Putamen (tissue), 1 donor: ENCODE measurements around the gene CELF2.

Source experiments
- DNase-seq: peaks from one replicate; pipeline ENCODE4 v3.0.0-alpha.2; 2016; ENCODE audit warnings: low spot score

Gene CELF2

DNA sequence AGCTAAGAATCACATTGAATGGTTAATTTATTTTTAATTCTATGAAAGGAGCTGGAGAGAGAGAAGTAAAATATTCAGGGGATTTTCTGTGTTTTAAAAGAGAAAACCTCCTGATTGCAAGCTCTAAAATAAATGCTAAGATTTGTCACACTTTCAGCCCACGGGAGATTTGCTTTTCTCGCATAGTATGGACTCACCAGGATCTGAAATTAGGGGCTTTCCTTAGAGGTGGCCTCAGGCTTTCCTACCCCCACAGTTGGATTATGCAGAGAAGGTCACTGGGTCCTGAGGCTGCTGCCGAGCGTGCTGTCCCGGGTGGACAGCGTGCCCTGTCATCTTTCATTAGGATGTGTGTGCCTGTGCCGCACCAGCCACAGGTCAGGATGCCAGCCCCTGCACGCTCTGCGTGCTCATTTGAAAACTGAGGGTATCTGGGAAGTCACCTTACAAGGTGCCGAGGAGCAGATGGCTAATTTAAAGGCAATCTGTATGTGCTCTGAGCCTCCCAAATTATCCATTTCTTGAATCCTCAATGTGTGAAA lies 258.8 kb downstream of the CELF2 start:
- no peak for DNase-seq

DNA sequence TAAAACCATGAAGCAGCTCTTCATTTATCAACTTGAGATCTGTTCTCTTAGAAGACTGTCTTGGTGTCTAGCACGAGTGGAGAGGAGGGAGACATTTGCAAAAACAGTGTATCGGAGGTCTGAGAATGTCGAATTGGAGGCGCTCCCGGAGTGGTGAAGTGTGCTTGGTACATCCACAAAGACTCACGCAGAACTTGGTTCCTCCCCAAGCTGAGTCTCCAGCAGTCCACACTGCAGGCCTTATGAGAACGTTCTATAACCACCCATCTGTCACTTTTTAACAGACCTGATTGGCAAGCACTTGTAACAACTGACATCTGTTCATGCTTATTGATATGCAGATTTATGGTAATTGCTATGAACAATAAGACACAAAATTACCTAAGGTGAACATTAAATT lies 261.6 kb downstream of the CELF2 start:
- no peak for DNase-seq

DNA sequence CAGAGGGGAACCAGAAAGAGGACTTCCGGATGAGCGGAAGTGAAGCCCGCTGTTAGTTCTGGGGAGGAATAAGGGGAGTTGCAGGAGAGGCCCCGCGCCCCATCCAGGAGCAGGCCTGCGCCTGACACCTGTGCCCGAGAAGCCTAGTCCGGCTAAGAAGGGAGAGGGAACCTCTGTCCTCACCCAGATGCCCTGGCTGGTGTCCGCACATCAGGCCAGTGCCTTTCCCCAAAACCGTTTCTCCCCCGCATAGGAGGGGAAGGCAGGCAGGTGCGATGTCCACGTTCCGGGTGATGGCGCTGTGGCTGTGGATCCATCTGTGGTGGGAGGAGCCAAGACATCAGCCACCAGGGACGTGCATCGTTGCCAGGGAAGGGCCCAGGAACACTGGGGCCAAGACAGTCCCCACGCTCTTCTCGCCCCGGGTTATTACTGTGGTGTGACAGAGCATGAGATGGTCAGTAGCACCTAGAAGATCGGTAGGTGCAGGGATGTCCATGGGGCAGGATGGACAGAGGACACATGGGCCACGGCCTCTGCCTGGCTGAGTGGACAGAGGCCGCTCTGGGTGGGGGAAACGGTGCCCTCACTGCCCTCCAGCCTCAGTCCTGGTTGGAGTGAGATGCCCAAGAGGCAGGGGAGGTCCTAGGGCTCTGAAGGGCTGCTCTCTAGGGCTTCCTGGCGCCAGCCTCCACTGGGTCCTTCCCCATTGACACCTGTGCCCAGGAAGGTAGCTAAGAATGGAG lies 262.7 kb downstream of the CELF2 start:
- DNase-seq: no peak

DNA sequence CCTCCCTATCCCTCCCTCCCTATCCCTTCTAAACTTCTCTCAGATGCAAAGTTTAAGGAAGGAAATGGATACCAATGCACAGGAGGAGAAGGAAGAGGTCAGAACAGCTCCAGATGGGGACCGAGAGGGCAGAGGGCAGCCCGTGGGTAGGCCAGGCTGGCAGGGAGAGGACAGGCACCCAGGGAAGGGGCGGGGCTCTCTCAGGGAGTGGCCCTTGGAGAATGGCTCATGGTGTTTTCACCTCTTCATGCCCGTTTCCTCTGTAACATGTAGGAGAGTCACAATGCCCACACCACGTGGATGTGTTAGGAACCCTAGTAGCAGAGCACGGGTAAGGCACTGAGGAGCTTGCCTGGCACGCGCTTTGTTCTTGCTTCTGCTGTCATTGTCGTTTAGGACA lies 264.5 kb downstream of the CELF2 start:
- DNase-seq: no peak

DNA sequence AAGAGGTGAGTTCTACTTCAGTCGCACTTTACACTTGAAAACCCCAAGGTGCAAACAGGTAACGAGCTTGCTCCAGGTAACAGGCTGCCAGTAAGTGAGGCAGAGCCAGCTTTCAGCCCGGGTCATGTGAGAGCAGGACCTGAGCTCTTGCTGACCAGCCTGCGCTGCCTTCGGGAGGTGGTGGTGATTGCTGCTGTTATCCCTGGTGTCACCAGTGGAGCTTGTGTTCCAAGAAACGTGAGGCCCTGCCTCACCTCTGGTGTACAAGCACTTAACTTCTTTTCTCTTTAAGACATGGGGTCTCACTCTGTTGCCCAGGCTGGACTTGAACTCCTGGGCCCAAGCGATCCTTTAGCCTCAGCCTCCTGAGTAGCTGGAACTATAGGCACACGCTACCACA lies 265.0 kb downstream of the CELF2 start:
- no peak for DNase-seq

DNA sequence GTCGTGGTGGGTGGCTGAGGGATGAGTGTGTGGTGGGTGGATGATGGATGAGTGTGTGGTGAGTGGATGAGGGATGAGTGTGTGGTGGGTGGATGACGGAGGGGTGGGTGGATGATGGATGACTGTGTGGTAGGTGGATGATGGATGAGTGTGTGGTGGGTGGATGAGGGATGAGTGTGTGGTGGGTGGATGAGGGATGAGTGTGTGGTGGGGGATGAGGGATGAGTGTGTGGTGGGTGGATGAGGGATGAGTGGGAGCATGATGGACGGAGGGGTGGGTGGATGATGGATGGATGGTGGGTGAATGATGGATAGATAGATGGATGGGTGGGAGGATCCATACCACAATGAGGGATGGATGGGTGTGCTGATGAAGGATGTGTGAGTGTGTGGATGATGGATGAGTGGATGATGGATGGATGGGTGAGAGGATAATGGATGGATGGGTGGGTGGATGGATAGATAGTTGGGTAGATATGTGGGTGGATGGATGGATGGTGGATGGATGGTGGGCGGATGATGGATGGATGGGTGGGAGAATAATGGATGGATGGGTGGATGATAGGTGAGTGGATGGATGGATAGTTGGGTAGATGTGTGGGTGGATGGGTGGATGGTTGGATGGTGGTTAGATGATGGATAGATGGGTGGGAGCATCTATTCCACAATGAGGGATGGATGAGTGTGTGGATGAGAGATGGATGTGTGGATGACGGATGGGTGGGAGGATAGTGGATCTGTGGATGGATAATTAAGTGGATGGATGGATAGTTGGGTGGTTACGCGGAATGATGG lies 266.8 kb downstream of the CELF2 start:
- DNase-seq: no peak

DNA sequence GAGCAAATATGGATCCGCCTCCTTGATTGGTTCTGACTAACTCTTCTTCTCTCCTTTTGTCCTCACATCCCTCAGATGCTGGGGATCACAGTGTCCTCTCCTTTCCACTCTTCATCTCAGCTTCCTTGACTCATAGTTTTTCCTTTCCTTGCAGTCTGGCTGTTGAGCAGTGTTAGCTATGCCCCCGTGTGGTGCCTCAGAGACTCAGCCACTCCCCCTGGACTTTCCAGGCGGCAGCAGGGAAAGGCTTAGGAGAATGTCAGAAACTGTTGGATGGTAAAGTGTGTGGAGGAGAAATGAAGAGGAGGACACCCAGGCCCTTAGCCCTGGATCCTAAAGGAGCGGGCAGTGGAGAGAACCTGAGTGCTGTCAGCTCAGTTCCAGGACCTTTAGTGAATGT lies 267.5 kb downstream of the CELF2 start:
- DNase-seq: no peak

DNA sequence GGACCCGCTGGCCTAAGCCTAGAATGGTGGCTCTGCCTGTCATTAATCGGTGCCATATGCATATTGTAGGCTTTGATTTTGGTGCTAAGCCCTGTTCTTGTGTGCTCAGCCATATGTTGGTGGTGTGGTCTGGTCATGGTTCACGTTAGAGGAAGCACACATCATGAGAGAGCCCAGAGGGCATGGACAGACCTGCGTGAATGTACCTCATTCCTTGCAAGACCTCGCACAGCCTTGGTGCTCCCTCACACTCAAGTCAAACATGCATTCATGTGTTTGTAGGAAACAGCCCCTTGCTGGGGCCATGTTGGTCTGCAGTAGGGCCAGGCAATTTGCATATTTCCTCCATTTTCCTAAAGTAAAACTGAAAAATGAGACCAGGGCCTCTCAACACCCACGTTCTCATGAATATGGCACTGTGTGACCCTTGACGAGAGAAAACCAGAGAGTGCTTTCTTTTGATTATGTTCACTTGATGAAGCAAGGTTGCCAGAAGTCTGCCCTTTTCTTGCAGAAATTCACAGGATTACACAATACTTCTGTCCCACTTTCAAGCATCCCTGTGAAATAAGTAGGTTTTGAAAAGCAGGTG lies 268.7 kb downstream of the CELF2 start:
- no peak for DNase-seq

DNA sequence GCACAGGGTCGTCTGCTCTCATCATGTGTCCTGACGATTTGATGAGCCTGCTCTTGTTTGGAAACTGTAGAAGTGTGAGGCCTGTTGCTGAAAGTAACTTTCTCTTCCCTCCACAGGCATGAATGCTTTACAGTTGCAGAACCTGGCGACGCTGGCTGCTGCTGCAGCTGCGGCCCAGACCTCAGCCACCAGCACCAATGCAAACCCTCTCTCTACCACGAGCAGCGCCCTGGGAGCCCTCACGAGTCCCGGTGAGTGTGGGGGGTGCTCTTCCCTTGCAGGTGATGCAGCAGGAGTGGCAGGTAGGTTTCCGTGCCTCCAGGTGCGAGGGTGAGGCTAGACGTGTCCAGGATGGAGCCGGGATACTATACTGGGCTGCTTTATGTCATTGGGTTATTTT lies 270.6 kb downstream of the CELF2 start:
- DNase-seq: no peak

DNA sequence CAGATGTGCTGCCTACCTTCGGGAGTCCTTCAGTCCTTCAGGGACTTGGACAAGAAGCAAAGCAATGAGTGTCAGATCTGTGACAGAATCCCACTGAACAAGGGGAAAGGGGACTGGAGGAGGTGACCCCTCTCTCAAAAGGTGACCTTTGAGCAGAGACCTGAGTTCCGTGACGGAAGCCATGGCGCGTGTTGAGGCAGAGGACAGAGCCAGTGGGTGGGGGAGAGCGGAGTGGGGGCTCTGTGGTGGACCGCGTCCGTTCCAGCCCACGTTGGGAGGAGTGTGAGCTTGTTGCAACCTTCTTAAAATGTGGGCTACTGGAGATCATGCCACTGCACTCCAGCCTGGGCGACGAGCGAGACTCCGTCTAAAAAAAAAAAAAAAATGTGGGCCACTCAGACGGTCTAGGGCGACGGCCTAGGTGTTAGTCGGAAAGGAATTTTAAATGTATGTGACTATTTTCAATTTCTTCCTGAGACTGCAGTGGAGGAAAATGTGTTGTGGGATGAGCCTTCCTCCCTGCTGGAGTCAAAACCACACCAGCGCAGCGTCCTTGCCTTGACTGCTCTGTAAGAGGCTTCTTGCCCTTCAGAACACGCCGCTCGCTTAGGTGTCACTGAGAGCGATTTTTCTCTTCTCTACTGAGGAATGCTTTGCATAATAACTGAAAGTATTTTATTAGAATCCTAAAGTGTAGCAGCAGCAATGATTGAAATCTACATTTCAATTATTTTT lies 272.7 kb downstream of the CELF2 start:
- no peak for DNase-seq

DNA sequence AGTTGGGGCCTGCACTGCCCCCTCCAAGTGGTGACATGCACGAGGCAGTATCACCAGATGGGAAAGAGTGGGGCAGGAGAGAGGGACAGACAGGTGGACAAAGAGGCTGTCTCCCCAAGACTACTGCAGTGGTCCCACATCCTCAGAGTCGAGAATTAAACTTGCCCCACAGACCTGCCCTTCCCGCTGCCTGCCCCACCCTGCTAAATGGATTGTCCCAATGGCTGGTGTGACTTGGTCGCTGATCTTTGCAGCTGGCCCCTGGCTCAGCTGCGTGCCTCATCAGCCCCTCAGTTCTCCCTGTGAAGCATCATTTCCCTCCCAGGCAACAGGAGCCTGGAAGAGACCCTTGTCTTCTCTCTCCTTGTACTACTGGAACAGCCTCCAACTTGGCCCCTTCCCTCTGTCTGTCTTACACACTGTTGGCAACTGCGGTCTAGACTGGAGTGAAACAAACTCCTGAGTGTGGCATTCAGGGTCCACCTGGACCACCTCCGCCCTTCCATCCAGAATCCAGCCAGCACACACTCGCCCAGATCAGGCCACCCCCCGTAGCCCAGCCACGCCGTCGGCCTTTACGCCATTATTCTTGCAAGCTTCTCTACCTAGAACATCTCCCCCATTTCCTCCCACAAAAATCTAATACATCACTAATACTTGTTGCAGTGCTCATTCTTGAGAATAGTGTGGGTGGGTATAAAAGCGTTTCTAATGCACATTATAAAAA lies 275.1 kb downstream of the CELF2 start:
- peak; percentile 37 for DNase-seq

DNA sequence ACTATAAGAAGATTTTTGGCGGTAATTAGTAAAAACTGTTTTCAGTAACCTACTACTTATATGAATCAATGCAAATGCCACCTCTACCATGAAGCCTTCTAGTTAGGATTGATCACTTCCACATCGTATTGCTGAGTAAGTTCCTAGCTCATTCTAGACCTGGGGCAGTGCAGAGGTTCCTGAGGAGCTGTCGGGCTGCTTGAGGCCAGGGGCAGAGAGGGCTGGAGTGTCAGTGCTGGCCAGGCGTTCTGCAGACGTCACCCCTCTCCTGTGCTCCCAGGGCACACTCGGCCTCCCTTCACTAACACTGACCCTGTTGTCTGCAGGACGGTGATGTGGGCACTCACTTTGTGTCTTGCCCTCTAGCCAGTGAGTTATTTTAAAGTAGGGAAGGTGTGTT lies 275.7 kb downstream of the CELF2 start:
- no peak for DNase-seq

DNA sequence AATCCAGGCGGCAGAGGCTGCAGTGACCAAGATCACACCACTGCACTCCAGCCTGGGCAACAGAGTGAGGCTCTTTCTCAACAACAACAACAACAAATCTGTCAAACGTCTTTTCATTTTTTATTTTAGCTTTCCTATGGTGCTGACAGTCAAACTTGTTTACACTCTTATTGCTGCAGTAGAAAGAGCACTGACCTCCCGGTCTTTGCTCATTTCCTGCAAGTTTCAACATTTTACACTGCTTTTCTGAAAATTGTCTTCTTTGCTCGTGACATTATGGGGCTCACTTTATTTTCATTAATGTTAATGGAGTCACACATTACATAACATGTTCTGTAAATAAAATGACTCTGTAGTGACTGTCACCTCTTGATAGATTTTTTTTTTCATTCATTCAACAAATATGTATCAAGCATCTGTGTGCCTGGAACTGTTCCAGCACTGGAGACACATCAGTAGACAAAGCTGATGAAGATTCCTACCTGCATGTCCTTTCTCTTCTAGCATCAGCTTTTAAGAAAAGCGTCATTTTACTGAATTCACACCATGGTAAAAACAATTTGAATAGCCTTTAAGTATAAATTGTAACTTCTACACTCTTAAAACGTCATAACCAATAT lies 277.3 kb downstream of the CELF2 start:
- no peak for DNase-seq

DNA sequence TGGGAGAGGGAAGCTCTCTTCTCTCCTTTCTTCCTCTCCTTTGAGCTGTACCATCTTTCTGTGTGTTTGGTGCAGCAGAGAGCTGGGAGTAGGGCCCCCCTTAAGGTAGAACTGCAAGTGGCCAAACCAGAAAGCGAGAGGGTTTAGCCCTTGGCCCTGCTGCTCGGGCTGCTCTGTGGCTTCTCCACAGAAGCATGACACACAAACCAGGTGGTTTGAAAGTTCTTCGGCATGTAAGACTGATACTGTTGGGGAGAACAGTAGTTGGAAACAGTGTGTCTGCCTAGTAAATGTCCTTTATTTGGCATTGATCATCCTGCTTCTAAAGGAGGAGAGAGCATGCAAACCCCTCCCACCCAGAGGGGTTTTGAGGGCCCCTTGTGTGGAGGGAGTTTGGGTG lies 277.8 kb downstream of the CELF2 start:
- no peak for DNase-seq

DNA sequence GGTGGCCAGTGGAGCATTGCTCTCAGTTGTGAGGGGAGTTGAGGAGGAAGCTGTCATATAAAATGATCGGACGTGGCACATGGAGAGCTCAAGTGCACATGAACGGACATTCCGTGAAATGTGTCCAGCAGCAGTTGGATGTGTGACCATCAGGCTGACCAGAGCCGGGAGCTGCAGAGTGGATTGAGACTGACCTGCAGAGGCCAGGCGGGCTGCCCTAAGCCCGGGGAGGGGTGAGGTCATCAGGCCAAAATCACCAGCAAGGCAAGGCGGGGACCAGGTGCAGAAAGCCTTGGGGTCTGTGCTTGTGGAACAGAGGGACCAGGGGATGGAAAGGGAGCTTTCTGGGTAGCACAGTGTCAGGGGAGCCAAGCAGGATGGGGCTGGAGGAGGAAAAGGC lies 279.5 kb downstream of the CELF2 start:
- DNase-seq: no peak

DNA sequence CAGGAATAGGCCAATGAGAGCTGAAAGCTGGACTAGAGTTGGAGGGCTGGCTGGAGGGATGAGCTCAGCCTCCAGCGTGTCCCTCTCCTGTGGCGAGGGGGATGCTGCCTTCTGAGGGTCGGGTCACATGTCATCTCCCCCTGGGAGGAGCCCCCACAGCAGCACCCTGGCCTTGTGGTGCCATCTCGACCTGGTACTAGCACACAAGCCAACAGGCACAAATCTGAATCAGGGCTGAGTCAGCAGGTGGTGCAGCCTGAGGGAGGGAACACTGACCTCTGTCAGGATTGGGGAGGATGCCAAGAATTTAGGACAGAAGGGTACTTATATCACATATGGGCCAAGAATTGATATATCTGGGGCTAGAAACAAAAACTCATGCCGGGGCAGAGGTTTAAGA lies 280.4 kb downstream of the CELF2 start:
- DNase-seq: no peak

DNA sequence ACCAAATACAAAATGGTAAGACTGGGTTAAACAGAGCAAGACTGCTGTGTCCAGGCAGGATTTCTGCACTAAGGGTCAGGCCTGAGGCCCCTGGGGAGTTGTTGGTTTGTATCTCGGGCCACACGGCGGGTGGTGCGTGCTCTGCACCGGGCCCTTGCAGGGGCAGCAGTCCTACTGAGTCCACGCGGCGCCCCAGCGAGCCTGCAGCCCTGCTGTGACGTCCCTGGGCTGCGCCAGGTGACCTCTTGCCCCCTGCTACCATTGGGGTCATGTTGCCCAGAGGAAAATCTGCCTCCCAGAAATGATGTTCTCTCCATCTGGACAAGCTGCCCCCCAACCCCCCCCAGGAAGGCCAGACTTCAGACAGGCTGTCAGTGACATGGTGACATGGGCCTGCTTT lies 281.5 kb downstream of the CELF2 start:
- DNase-seq: no peak

DNA sequence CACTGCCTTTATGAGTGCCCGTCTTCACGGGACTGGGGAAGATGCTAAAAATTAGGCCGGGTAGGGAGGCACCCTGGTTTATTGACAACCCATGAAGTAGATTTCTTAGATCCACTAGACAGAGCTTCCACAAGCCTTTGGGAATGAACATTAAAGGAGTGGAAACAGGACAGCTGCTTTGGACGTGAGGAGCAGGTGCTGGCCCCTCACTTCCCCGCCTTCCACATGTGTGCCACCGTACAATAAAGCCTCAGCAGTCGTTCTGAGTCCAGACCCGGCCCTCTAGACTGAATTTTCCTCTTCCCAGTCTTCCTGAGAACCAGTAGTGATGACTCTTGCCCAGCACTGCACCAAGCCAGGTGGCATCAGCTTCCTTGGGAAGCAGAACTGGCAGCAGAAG lies 282.4 kb downstream of the CELF2 start:
- DNase-seq: no peak

DNA sequence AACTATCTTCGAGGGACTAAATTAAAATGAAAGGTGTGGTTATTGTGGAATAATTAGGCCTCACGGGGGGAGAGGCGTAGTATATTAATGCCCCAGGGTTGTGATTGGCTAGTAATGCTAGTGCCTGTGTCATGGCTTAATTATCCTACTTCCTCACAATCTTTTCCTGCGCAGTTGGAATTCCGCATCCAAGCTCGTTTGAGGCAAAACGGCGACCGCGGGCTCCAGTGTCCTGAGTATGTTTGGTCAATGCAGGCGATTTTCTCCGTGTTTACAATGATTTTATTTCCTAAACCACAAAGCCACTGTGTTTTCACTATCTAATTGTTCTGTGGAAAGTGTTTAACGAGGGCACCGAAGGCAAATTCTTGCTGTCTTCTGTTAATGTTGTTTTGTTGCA lies 282.9 kb downstream of the CELF2 start:
- DNase-seq: no peak

DNA sequence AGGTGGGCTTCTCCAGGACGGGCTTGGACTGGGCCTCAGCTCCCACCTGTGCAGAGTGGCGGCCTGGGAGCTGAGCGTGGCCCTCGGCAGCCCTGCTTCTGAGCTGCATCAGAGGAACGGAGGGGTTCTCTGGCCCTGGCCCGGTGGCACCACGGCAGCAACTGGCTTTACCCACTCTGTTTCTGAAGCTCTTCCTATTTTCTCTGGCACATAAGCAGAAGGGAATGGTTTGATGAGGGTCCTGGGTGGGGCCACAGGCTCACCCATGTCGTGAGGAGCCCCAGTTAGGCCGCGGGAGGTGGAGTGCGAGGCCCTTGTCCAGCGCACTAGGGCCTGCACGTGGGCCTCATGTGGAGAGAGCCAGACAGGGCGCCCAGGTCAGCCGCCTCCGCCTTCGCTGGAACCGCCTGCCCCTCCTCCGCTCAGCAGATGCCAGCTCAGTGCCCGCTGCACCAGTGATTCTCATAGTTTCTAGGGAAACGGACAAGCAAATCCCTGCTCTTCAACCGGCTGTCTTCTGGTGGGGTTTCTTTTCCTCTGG lies 284.0 kb downstream of the CELF2 start:
- no peak for DNase-seq

DNA sequence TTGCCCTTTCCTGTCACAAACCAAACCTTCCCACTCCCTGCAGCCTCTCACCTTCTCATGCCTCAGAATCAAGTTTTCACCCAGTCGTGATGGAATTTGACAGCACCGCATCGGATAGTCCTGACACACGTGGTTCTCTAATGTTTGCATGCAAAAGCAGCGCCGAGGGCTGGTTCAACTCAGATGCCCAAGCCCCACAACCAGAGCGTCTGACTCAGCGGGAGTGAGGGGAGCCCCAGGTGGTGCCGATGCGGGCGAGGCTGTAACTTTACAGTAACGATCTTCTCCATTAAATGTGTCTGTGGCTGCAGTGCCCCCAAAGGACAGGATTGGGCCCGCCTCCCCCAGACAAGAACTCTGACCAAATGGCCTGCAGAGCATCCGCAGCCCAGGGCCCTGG lies 284.5 kb downstream of the CELF2 start:
- DNase-seq: no peak
